IMR-90 (cell line): ENCODE measurements around the gene COX10. TPM values are rescaled to one million over a fixed set of nuclear protein-coding genes. Genes with fewer than 3 reads are reported as not detected.
"Not testable (repeated sequence)": the region's sequence is repeated elsewhere in the genome, so short reads cannot be mapped to it uniquely, and the experiment has no call there.

ENCODE experiments used
- ATAC-seq: fragments of 200-7000 bp; cut with Tn5 transposase; 2 replicates; pipeline ENCODE4 v1.9.1; 2020; ENCODE audit warnings: low read depth, mild to moderate bottlenecking, moderate library complexity
- BruUV-seq: library from RNA; stranded (reverse); fragments of 400-500 nt; replicated peaks from 2 replicates; lab custom pipeline; 2021; lab: Mats Ljungman, UMichigan
- CTCF ChIA-PET: fragments of 300-600 bp; formaldehyde crosslinking; extraction: SDS; loops from one replicate; lab custom pipeline; 2021; ENCODE audit warnings: antibody characterized with exemption; lab: Yijun Ruan, JAX
- POLR2A ChIA-PET: fragments of 300-600 bp; sonication (Branson Sonifier 250); formaldehyde crosslinking; loops from one replicate; lab custom pipeline; 2022; ENCODE audit warnings: antibody characterized with exemption; ENCODE audit not compliant: unreplicated experiment; lab: Charles Lee
- DNase-seq: peaks from one replicate; pipeline ENCODE4 v3.0.0; 2013
- H2AFZ ChIP-seq: replicated peaks from 2 replicates; pipeline ENCODE3; 2013; ENCODE audit warnings: low read length, mild to moderate bottlenecking; ENCODE audit not compliant: poor library complexity
- H2AK5ac ChIP-seq: 2 replicates; pipeline ENCODE4 v1.6.1; 2013; ENCODE audit warnings: low read depth, low read length, inconsistent platforms
- H2AK9ac ChIP-seq: replicated peaks from 2 replicates; pipeline ENCODE3; 2013; ENCODE audit warnings: mild to moderate bottlenecking, low read depth, low read length, moderate library complexity; ENCODE audit not compliant: poor library complexity
- H2BK120ac ChIP-seq: 2 replicates; pipeline ENCODE4 v1.6.1; 2013; ENCODE audit warnings: low read depth, low read length, inconsistent platforms
- H2BK15ac ChIP-seq: 3 replicates; pipeline ENCODE4 v1.6.1; 2013; ENCODE audit warnings: low read depth, low read length, inconsistent platforms
- H2BK20ac ChIP-seq: 2 replicates; pipeline ENCODE4 v1.6.1; 2013; ENCODE audit warnings: low read depth, mild to moderate bottlenecking, inconsistent platforms, low read length, moderate library complexity
- H2BK5ac ChIP-seq: 2 replicates; pipeline ENCODE4 v1.6.1; 2013; ENCODE audit warnings: mild to moderate bottlenecking, low read depth, low read length, inconsistent platforms; ENCODE audit not compliant: poor library complexity, severe bottlenecking
- H3K14ac ChIP-seq: replicated peaks from 2 replicates; pipeline ENCODE4 v1.6.1; 2013; ENCODE audit warnings: low read depth, low read length, inconsistent platforms
- H3K18ac ChIP-seq: 2 replicates; pipeline ENCODE4 v1.6.1; 2013; ENCODE audit warnings: low read depth, low read length, control low read depth
- H3K23ac ChIP-seq: 2 replicates; pipeline ENCODE4 v1.6.1; 2013; ENCODE audit warnings: low read depth, low read length, inconsistent platforms
- H3K27ac ChIP-seq: 2 replicates; pipeline ENCODE4 v1.5.1; 2013; ENCODE audit warnings: mild to moderate bottlenecking, control low read depth, low read length; ENCODE audit not compliant: insufficient read depth
- H3K27me3 ChIP-seq: 2 replicates; pipeline ENCODE4 v1.6.1; 2013; ENCODE audit warnings: low read length; ENCODE audit not compliant: control insufficient read depth, insufficient read depth
- H3K36me3 ChIP-seq: 2 replicates; pipeline ENCODE4 v1.6.1; 2013; ENCODE audit warnings: low read length, mixed read lengths; ENCODE audit not compliant: control insufficient read depth, insufficient read depth
- H3K4ac ChIP-seq: 2 replicates; pipeline ENCODE4 v1.6.1; 2013; ENCODE audit warnings: low read depth, low read length, inconsistent platforms
- H3K4me1 ChIP-seq: 2 replicates; pipeline ENCODE4 v1.6.1; 2013; ENCODE audit warnings: low read length, mixed read lengths; ENCODE audit not compliant: control insufficient read depth, insufficient read depth
- H3K4me2 ChIP-seq: 2 replicates; pipeline ENCODE4 v1.6.1; 2013; ENCODE audit warnings: low read depth, mild to moderate bottlenecking, control low read depth, low read length, moderate library complexity
- H3K4me3 ChIP-seq: 2 replicates; pipeline ENCODE4 v1.5.1; 2013; ENCODE audit warnings: low read depth, mild to moderate bottlenecking, control low read depth, low read length, moderate library complexity; ENCODE audit not compliant: insufficient read depth
- H3K56ac ChIP-seq: 2 replicates; pipeline ENCODE4 v1.6.1; 2013; ENCODE audit warnings: low read length, inconsistent platforms; ENCODE audit not compliant: insufficient read depth; ENCODE audit errors: extremely low read depth
- H3K79me1 ChIP-seq, 2 experiments: 2 replicates each; pipeline ENCODE4 v1.6.1; 2013; ENCODE audit warnings: low read length in 2 of 2, inconsistent platforms in 1 of 2, low read depth in 1 of 2
- H3K9ac ChIP-seq: 2 replicates; pipeline ENCODE4 v1.6.1; 2013; ENCODE audit warnings: low read depth, low read length, control low read depth
- H3K9me1 ChIP-seq: 2 replicates; pipeline ENCODE4 v1.6.1; 2013; ENCODE audit warnings: low read length, inconsistent platforms; ENCODE audit not compliant: insufficient read depth
- H3K9me3 ChIP-seq: 2 replicates; pipeline ENCODE4 v1.6.1; 2013; ENCODE audit warnings: low read length; ENCODE audit not compliant: control insufficient read depth, insufficient read depth
- H4K20me1 ChIP-seq: 2 replicates; pipeline ENCODE4 v1.6.1; 2013; ENCODE audit warnings: low read length, inconsistent platforms; ENCODE audit not compliant: insufficient read depth
- H4K5ac ChIP-seq: 2 replicates; pipeline ENCODE4 v1.6.1; 2013; ENCODE audit warnings: mild to moderate bottlenecking, low read depth, low read length, control low read depth
- H4K8ac ChIP-seq, 2 experiments: 2 replicates each; pipeline ENCODE4 v1.6.1; 2013; ENCODE audit warnings: low read depth in 2 of 2, low read length in 2 of 2, control low read depth in 1 of 2, inconsistent platforms in 1 of 2
- H4K91ac ChIP-seq: 2 replicates; pipeline ENCODE4 v1.6.1; 2013; ENCODE audit warnings: low read depth, low read length, inconsistent platforms; ENCODE audit not compliant: insufficient read depth
- WGBS, 2 experiments: methylation state at CpG; one replicate each; pipeline versions ENCODE4 v1.1.5 to v1.1.7; 2013; ENCODE audit warnings: missing lambda C conversion rate in 2 of 2; ENCODE audit not compliant: insufficient read length in 1 of 2; ENCODE audit errors: extremely low coverage in 2 of 2; 5-methylcytosine and 5-hydroxymethylcytosine counted together
- dilution Hi-C: fragments of 300-500 bp; cut with HindIII; formaldehyde crosslinking; loops from one replicate; pipeline ENCODE4 v1.14.3; 2018; ENCODE audit warnings: low sequenced_read_pairs; ENCODE audit not compliant: unreplicated experiment
- in situ Hi-C: fragments of 300-500 bp; cut with MboI; formaldehyde crosslinking; loops from 3 replicates; pipeline ENCODE4 v1.14.3; 2019; ENCODE audit warnings: low sequenced_read_pairs, inconsistent platforms, mixed read lengths
- intact Hi-C: fragments of 100-400 bp; cut with micrococcal nuclease; formaldehyde crosslinking; loops from 2 replicates; pipeline ENCODE4 v1.10.0; 2022
- polyA plus RNA-seq, 3 experiments: library from polyadenylated mRNA; depleted of rRNA; stranded (reverse); fragments of >200 nt; gene quantifications; 2 replicates each; pipeline ENCODE4 v1.2.3, GENCODE V29; 2012; ENCODE audit warnings: low replicate concordance in 1 of 3
- total RNA-seq: library from RNA; depleted of rRNA; stranded (reverse); fragments of >200 nt; gene quantifications from 2 replicates; pipeline ENCODE4 v1.2.3, GENCODE V29; 2012

Gene COX10
- total and polyA plus RNA-seq, 2 of the 4 experiments (the other 2 are of a cell fraction) = 15.4 to 16.1 TPM

GRCh38 chr17:14231187-14231586 is 161.9 kb downstream of the COX10 start:
- H3K36me3 ChIP-seq, H3K4me2 ChIP-seq, H4K91ac ChIP-seq, H3K56ac ChIP-seq, BruUV-seq, H3K9ac ChIP-seq, H3K4ac ChIP-seq, H3K18ac ChIP-seq, H3K9me3 ChIP-seq, H3K9me1 ChIP-seq, H3K27ac ChIP-seq, H2BK20ac ChIP-seq, POLR2A ChIA-PET, intact Hi-C loops, H3K27me3 ChIP-seq, H4K20me1 ChIP-seq, dilution Hi-C loops, DNase-seq, H4K5ac ChIP-seq, H2BK15ac ChIP-seq, CTCF ChIA-PET, H3K79me1 ChIP-seq, H3K4me1 ChIP-seq, H2BK5ac ChIP-seq, H3K23ac ChIP-seq, H3K4me3 ChIP-seq, H2AFZ ChIP-seq, H2AK5ac ChIP-seq, in situ Hi-C loops, H2AK9ac ChIP-seq: not testable (repeated sequence)
- ATAC-seq = peak; percentile 65
- peak overlapping the region; percentile 16; the same call in 1 of the 2 replicates for H2BK120ac ChIP-seq
- no CpG with 5 or more reads among the region's 6 CpGs for WGBS, 2 experiments
- 0 out of 2 replicates have a peak overlapping the region, but pooled peaks have one; percentile 37 for H3K14ac ChIP-seq
- peak overlapping the region in 1 of 2 experiments; percentile 15; a peak in 1 of 4 replicates for H4K8ac ChIP-seq

GRCh38 chr17:14235047-14235446 is 165.7 kb downstream of the COX10 start:
- H3K18ac ChIP-seq, H3K23ac ChIP-seq, H3K4me1 ChIP-seq, ATAC-seq, DNase-seq, H3K27me3 ChIP-seq, H2BK20ac ChIP-seq, H4K5ac ChIP-seq, POLR2A ChIA-PET, H2AK9ac ChIP-seq, H2AK5ac ChIP-seq, H2BK5ac ChIP-seq, in situ Hi-C loops, H2AFZ ChIP-seq, H3K36me3 ChIP-seq, CTCF ChIA-PET, H4K20me1 ChIP-seq, H3K27ac ChIP-seq, H3K9me1 ChIP-seq, H2BK15ac ChIP-seq, H3K9me3 ChIP-seq, dilution Hi-C loops, H4K8ac ChIP-seq, H3K4me2 ChIP-seq, H3K79me1 ChIP-seq, H3K56ac ChIP-seq, intact Hi-C loops, BruUV-seq, H3K4me3 ChIP-seq, H3K4ac ChIP-seq, H2BK120ac ChIP-seq, H4K91ac ChIP-seq, H3K9ac ChIP-seq, H3K14ac ChIP-seq: not testable (repeated sequence)
- WGBS, 2 experiments = no CpG with 5 or more reads among the region's 2 CpGs
